Brain pericyte (primary cell): ENCODE results near the gene PHF21A.
"Not testable (repeated sequence)": the region's sequence is repeated elsewhere in the genome, so short reads cannot be mapped to it uniquely, and the experiment has no call there.

Source experiments
- DNase-seq: peaks from one replicate; pipeline ENCODE4 v3.0.0-alpha.2; 2012; ENCODE audit warnings: low read depth, low spot score

Gene PHF21A

GRCh38 chr11:46120346-46121300 is 631 bp downstream of the PHF21A start:
- peak; percentile 59 for DNase-seq

- no peak for DNase-seq
Measured at GRCh38 chr11:46119352-46120216, 1.7 kb downstream of the PHF21A start.

GRCh38 chr11:46118702-46119351 is 2.4 kb downstream of the PHF21A start:
- DNase-seq, result no peak

GRCh38 chr11:46117842-46118241 is 3.4 kb downstream of the PHF21A start:
- no peak for DNase-seq

GRCh38 chr11:46116712-46117037 is 4.6 kb downstream of the PHF21A start:
- not testable (repeated sequence) for DNase-seq

- no peak for DNase-seq
Measured at GRCh38 chr11:46116007-46116711, 5.1 kb downstream of the PHF21A start.

GRCh38 chr11:46114961-46115360 is 6.3 kb downstream of the PHF21A start:
- DNase-seq, result no peak

GRCh38 chr11:46114378-46114777 is 6.9 kb downstream of the PHF21A start:
- DNase-seq, result no peak

- no peak for DNase-seq
Measured at GRCh38 chr11:46112961-46113607, 8.2 kb downstream of the PHF21A start.

- DNase-seq, result no peak
Measured at GRCh38 chr11:46108751-46109150, 12.5 kb downstream of the PHF21A start.

GRCh38 chr11:46107780-46108179 is 13.5 kb downstream of the PHF21A start:
- DNase-seq, result no peak

GRCh38 chr11:46107408-46107718 is 13.9 kb downstream of the PHF21A start:
- DNase-seq, result no peak

- no peak for DNase-seq
Measured at GRCh38 chr11:46106530-46107407, 14.5 kb downstream of the PHF21A start.

GRCh38 chr11:46105926-46106325 is 15.3 kb downstream of the PHF21A start:
- DNase-seq, result no peak

GRCh38 chr11:46105134-46105628 is 16.1 kb downstream of the PHF21A start:
- no peak for DNase-seq

- no peak for DNase-seq
Measured at GRCh38 chr11:46102843-46103242, 18.4 kb downstream of the PHF21A start.

GRCh38 chr11:46100670-46101069 is 20.6 kb downstream of the PHF21A start:
- no peak for DNase-seq

GRCh38 chr11:46099963-46100316 is 21.3 kb downstream of the PHF21A start:
- no peak for DNase-seq

- DNase-seq, result no peak
Measured at GRCh38 chr11:46090375-46090774, 30.9 kb downstream of the PHF21A start.

GRCh38 chr11:46079662-46080061 is 41.6 kb downstream of the PHF21A start:
- no peak for DNase-seq
